CD14-positive monocyte (primary cell): Measurements from ENCODE around the gene MON2. TPM values are rescaled to one million over a fixed set of nuclear protein-coding genes. Genes with fewer than 3 reads are reported as not detected.

Experiments used
- DNase-seq, 3 donors: peaks; one replicate each; pipeline ENCODE4 v3.0.0-alpha.2; 2011 to 2022
- H2AFZ ChIP-seq: 2 replicates; pipeline ENCODE4 v1.6.0; 2012; ENCODE audit warnings: mild to moderate bottlenecking, low read depth, low read length, inconsistent platforms; ENCODE audit not compliant: insufficient read depth, poor library complexity, severe bottlenecking
- H3K27ac ChIP-seq, 2 donors: 1 replicate in 1 of 2; 2 replicates in 1 of 2; pipeline ENCODE4 v1.5.1; 2012 to 2013; ENCODE audit warnings: low read length in 2 of 2, control low read depth in 1 of 2, inconsistent platforms in 1 of 2, low read depth in 1 of 2, mild to moderate bottlenecking in 1 of 2
- H3K27me3 ChIP-seq, 2 donors: one replicate each; pipeline versions ENCODE4 v1.6.0 to v1.6.1; 2011 to 2013; ENCODE audit warnings: low read length in 2 of 2; ENCODE audit not compliant: control insufficient read depth in 2 of 2, insufficient read depth in 2 of 2
- H3K36me3 ChIP-seq, 2 donors: replicated peaks in 1 of 2; 1 replicate in 1 of 2; 2 replicates in 1 of 2; pipeline versions ENCODE4 v1.5.1 to v1.6.1; 2012 to 2013; ENCODE audit warnings: low read length in 2 of 2, control low read depth in 1 of 2, inconsistent platforms in 1 of 2, mild to moderate bottlenecking in 1 of 2; ENCODE audit not compliant: insufficient read depth in 2 of 2, control insufficient read depth in 1 of 2
- H3K4me1 ChIP-seq, 2 donors: 1 replicate in 1 of 2; 2 replicates in 1 of 2; pipeline versions ENCODE4 v1.5.1 to v1.6.1; 2012 to 2013; ENCODE audit warnings: low read length in 2 of 2, control low read depth in 1 of 2, inconsistent platforms in 1 of 2, mild to moderate bottlenecking in 1 of 2, moderate library complexity in 1 of 2; ENCODE audit not compliant: insufficient read depth in 2 of 2, control insufficient read depth in 1 of 2
- H3K4me2 ChIP-seq: replicated peaks from 2 replicates; pipeline ENCODE3; 2012; ENCODE audit warnings: low read length, moderate library complexity, mild to moderate bottlenecking; ENCODE audit not compliant: poor library complexity, severe bottlenecking; ENCODE audit errors: extremely low read depth
- H3K4me3 ChIP-seq, 3 experiments: fragments of 200-600 bp in 1 of 3; sonication (generic) in 1 of 3; replicated peaks in 1 of 3; 1 replicate in 2 of 3; 2 replicates in 1 of 3; pipeline ENCODE4 v1.5.1; 2011 to 2013; ENCODE audit warnings: low read length in 3 of 3, mild to moderate bottlenecking in 3 of 3, control low read depth in 2 of 3, low read depth in 2 of 3, inconsistent platforms in 1 of 3, moderate library complexity in 1 of 3
- H3K79me2 ChIP-seq: 2 replicates; pipeline ENCODE4 v1.6.0; 2012; ENCODE audit warnings: mild to moderate bottlenecking, control low read depth, inconsistent platforms, low read length, moderate library complexity; ENCODE audit not compliant: insufficient read depth
- H3K9ac ChIP-seq: 2 replicates; pipeline ENCODE4 v1.6.0; 2017; ENCODE audit warnings: low read length, mild to moderate bottlenecking; ENCODE audit not compliant: insufficient read depth, poor library complexity, severe bottlenecking
- H3K9me3 ChIP-seq, 2 donors: replicated peaks in 1 of 2; 1 replicate in 1 of 2; 2 replicates in 1 of 2; pipeline versions ENCODE4 v1.5.1 to v1.6.1; 2012 to 2013; ENCODE audit warnings: low read length in 2 of 2, control low read depth in 1 of 2; ENCODE audit not compliant: control insufficient read depth in 1 of 2, insufficient read depth in 1 of 2
- H4K20me1 ChIP-seq: 2 replicates; pipeline ENCODE4 v1.6.0; 2012; ENCODE audit warnings: mild to moderate bottlenecking, low read length, control low read depth, moderate library complexity; ENCODE audit not compliant: insufficient read depth
- H3K27ac Mint-ChIP-seq, 7 donors: one replicate each; pipeline ENCODE4 v1.8.0; 2020; ENCODE audit warnings: mild to moderate bottlenecking in 7 of 7, mixed read lengths in 7 of 7, moderate library complexity in 6 of 7, inconsistent platforms in 2 of 7
- H3K27me3 Mint-ChIP-seq, 3 donors: one replicate each; pipeline ENCODE4 v1.8.0; 2021 to 2022; ENCODE audit warnings: low read depth in 3 of 3, mild to moderate bottlenecking in 3 of 3, mixed read lengths in 3 of 3, moderate library complexity in 3 of 3, inconsistent platforms in 1 of 3
- H3K36me3 Mint-ChIP-seq, 2 donors: one replicate each; pipeline ENCODE4 v1.8.0; 2020; ENCODE audit warnings: mixed read lengths in 2 of 2, inconsistent platforms in 1 of 2, mild to moderate bottlenecking in 1 of 2
- H3K4me1 Mint-ChIP-seq: one replicate; pipeline ENCODE4 v1.8.0; 2020; ENCODE audit warnings: mild to moderate bottlenecking, mixed read lengths
- H3K4me3 Mint-ChIP-seq, 2 donors: one replicate each; pipeline ENCODE4 v1.8.0; 2020; ENCODE audit warnings: mild to moderate bottlenecking in 2 of 2, mixed read lengths in 2 of 2, moderate library complexity in 1 of 2
- H3K9me3 Mint-ChIP-seq, 7 donors: one replicate each; pipeline ENCODE4 v1.8.0; 2020 to 2022; ENCODE audit warnings: mixed read lengths in 7 of 7, mild to moderate bottlenecking in 6 of 7, moderate library complexity in 6 of 7, inconsistent platforms in 2 of 7
- CTCF ChIP-seq: fragments of 200-600 bp; IDR thresholded peaks from one replicate; pipeline ENCODE4 v1.8.0; 2022; ENCODE audit warnings: antibody characterized with exemption, mild to moderate bottlenecking
- WGBS: methylation state at CpG from one replicate; pipeline ENCODE4 v1.1.5; 2013; ENCODE audit warnings: missing lambda C conversion rate; ENCODE audit not compliant: insufficient coverage; 5-methylcytosine and 5-hydroxymethylcytosine counted together
- intact Hi-C, 2 donors: fragments of 100-400 bp; cut with micrococcal nuclease; formaldehyde crosslinking; loops; one replicate each; pipeline versions ENCODE4 v1.15.0 to v1.15.1; 2023
- polyA plus RNA-seq, 3 donors: library from polyadenylated mRNA; depleted of rRNA in 1 of 3; unstranded in 2 of 3; stranded (reverse) in 1 of 3; fragments of 300-500 nt in 2 of 3; fragments of >200 nt in 1 of 3; fragmentation: Illumina TruSeq in 2 of 3; gene quantifications; 1 replicate in 2 of 3; 2 replicates in 1 of 3; pipeline ENCODE4 v1.2.3, GENCODE V29; 2012 to 2021

The MON2 gene
- polyA plus RNA-seq, 3 donors: 6.8 to 17.0 (median 9.6) TPM

- Histone ChIP-seq H3K27ac (no peak overlapping the region), H3K4me2 (no peak overlapping the region), H4K20me1 (no peaks in the 10 kb centered on the region), H3K9me3 (no peaks in the 10 kb centered on the region), H3K79me2 (no peaks in the 10 kb centered on the region), H3K36me3 (no peaks in the 10 kb centered on the region), H3K4me1 (peaks cover 29 to 37% of the 10 kb centered on the region in 2 donors), H3K27me3 (peaks cover 19 to 26% of the 10 kb centered on the region in 2 donors), H3K4me3 (no peak overlapping the region), H2AFZ (no peak overlapping the region), H3K9ac (no peak overlapping the region)
- H3K9me3 Mint-ChIP-seq: peaks cover 0 to 7% (median 2%) of the 10 kb centered on the region in 7 donors
- no peak overlapping the region for H3K4me3 Mint-ChIP-seq
- peak overlapping the region in 2 of 7 donors; percentile 21 to 41 for H3K27ac Mint-ChIP-seq
- peaks cover 26 to 29% (median 28%) of the 10 kb centered on the region in 3 donors for H3K27me3 Mint-ChIP-seq
- H3K4me1 Mint-ChIP-seq: peaks cover 48% of the 10 kb centered on the region
- peaks cover 5% of the 10 kb centered on the region in 2 donors for H3K36me3 Mint-ChIP-seq
- no CpG with 5 or more reads among the region's 2 CpGs for WGBS
- no peak for TF ChIP-seq CTCF
- intact Hi-C loops: no loop called here
- DNase-seq: no peak
Measured at GRCh38 chr12:62627181-62627580, 160.6 kb downstream of the MON2 start.

- intact Hi-C loops: no loop called here
- peaks cover 31 to 37% of the 10 kb centered on the region in 2 donors for H3K4me1 ChIP-seq
- Mint-ChIP-seq H3K27ac (no peak overlapping the region), H3K9me3 (peaks cover 0 to 11% (median 8%) of the 10 kb centered on the region in 7 donors), H3K36me3 (peaks cover 8 to 9% of the 10 kb centered on the region in 2 donors), H3K27me3 (peaks cover 46 to 51% (median 46%) of the 10 kb centered on the region in 3 donors), H3K4me1 (peaks cover 51% of the 10 kb centered on the region), H3K4me3 (peak overlapping the region in 1 of 2 donors; percentile 26)
- TF ChIP-seq CTCF: no peak
- no peaks in the 10 kb centered on the region for H4K20me1 ChIP-seq
- no peak overlapping the region for H3K4me2 ChIP-seq
- 95% methylated on average over 4 of the region's 4 CpGs for WGBS
- H2AFZ ChIP-seq: no peak overlapping the region
- no peaks in the 10 kb centered on the region for H3K9me3 ChIP-seq
- H3K79me2 ChIP-seq: no peaks in the 10 kb centered on the region
- H3K9ac ChIP-seq: no peak overlapping the region
- no peaks in the 10 kb centered on the region for H3K36me3 ChIP-seq
- no peak for DNase-seq
- peaks cover 34 to 44% of the 10 kb centered on the region in 2 donors for H3K27me3 ChIP-seq
- no peak overlapping the region for H3K27ac ChIP-seq
- H3K4me3 ChIP-seq: no peak overlapping the region
Measured at GRCh38 chr12:62629413-62629812, 162.8 kb downstream of the MON2 start.
